ENCODE results near the gene GALNTL6.

DNA sequence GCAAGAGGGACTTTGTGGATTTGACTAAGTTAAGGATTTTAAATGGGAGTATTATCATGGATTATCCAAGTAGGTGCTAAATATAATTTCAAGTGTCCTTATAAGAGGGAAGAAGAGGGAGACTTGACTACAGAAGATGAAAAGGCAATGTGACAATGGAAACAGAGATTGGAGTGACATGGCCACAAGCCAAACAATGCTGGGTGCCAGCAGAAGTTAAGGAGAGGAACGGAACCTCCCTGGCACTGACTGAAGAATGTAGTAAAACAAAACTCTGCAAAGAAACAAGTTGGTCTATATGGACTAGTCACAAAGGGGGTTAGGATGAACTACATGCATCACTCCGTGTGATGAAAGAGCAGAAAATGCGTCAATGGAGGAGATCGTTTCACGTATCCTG lies 959.6 kb downstream of the GALNTL6 start:
- TF ChIP-seq, protein P1, sequence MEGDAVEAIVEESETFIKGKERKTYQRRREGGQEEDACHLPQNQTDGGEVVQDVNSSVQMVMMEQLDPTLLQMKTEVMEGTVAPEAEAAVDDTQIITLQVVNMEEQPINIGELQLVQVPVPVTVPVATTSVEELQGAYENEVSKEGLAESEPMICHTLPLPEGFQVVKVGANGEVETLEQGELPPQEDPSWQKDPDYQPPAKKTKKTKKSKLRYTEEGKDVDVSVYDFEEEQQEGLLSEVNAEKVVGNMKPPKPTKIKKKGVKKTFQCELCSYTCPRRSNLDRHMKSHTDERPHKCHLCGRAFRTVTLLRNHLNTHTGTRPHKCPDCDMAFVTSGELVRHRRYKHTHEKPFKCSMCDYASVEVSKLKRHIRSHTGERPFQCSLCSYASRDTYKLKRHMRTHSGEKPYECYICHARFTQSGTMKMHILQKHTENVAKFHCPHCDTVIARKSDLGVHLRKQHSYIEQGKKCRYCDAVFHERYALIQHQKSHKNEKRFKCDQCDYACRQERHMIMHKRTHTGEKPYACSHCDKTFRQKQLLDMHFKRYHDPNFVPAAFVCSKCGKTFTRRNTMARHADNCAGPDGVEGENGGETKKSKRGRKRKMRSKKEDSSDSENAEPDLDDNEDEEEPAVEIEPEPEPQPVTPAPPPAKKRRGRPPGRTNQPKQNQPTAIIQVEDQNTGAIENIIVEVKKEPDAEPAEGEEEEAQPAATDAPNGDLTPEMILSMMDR (IDR thresholded peaks at IDR 0.05) = no peak
- TF ChIP-seq EP300 (IDR thresholded peaks at IDR 0.05; ENCODE audit: low read depth) (no peak), POLR2A (IDR thresholded peaks at IDR 0.05) (no peak)
